Measurements from ENCODE around the gene TBC1D4.

The TBC1D4 gene

GRCh38 chr13:75400775-75401174, 81.2 kb downstream of the TBC1D4 start:
- Histone ChIP-seq H3K36me3 (ENCODE audit: insufficient read depth, low read length) (no peaks in the 10 kb centered on the region), H3K4me1 (ENCODE audit: insufficient read depth, low read length, poor library complexity, severe bottlenecking) (no peaks in the 10 kb centered on the region), H2AFZ (ENCODE audit: low read length) (no peak overlapping the region), H3K4me3 (ENCODE audit: low read length, poor library complexity, severe bottlenecking) (no peak overlapping the region), H3K9me3 (ENCODE audit: insufficient read depth, low read depth, low read length) (no peaks in the 10 kb centered on the region; the same call in 1 of the 2 replicates), H3K27me3 (ENCODE audit: insufficient read depth, low read length, poor library complexity, severe bottlenecking) (no peaks in the 10 kb centered on the region), H4K20me1 (ENCODE audit: insufficient read depth, low read length, poor library complexity, severe bottlenecking) (no peaks in the 10 kb centered on the region), H3K9me2 (replicated peaks; ENCODE audit: low read depth, low read length) (no peaks in the 10 kb centered on the region), H3K4me2 (ENCODE audit: low read depth, low read length, poor library complexity, severe bottlenecking) (no peak overlapping the region), H3F3A (ENCODE audit: low read depth) (no peaks in the 10 kb centered on the region), H3K9ac (ENCODE audit: low read depth, low read length, poor library complexity, severe bottlenecking) (no peak overlapping the region), H3K79me2 (ENCODE audit: insufficient read depth, low read length) (no peaks in the 10 kb centered on the region)
- TF ChIP-seq, protein P1, sequence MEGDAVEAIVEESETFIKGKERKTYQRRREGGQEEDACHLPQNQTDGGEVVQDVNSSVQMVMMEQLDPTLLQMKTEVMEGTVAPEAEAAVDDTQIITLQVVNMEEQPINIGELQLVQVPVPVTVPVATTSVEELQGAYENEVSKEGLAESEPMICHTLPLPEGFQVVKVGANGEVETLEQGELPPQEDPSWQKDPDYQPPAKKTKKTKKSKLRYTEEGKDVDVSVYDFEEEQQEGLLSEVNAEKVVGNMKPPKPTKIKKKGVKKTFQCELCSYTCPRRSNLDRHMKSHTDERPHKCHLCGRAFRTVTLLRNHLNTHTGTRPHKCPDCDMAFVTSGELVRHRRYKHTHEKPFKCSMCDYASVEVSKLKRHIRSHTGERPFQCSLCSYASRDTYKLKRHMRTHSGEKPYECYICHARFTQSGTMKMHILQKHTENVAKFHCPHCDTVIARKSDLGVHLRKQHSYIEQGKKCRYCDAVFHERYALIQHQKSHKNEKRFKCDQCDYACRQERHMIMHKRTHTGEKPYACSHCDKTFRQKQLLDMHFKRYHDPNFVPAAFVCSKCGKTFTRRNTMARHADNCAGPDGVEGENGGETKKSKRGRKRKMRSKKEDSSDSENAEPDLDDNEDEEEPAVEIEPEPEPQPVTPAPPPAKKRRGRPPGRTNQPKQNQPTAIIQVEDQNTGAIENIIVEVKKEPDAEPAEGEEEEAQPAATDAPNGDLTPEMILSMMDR (conservative IDR thresholded peaks at IDR 0.05; ENCODE audit: low read length): no peak
- TF ChIP-seq EZH2phosphoT487 (IDR thresholded peaks at IDR 0.05; ENCODE audit: borderline replicate concordance): no peak

DNA sequence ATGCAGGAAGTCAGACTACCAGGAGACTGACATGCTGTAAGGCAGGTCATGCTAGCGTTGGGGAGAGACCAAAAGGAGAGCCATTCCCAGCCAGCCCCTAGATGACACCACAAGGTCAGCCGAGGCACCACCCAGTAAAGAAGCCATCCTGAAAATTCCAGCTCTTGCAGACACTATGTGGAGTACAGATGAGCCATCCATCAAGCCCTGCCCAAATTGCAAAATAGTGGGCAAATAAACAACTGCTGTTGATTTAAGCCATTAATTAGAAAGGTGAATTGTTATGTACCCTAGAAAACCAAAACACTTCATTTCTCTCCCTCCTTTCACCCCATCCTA, 82.1 kb downstream of the TBC1D4 start:
- no peak overlapping the region for H3K9ac ChIP-seq (ENCODE audit: low read depth, low read length, poor library complexity, severe bottlenecking)
- H3K4me1 ChIP-seq (ENCODE audit: insufficient read depth, low read length, poor library complexity, severe bottlenecking): no peaks in the 10 kb centered on the region
- H3K4me3 ChIP-seq (ENCODE audit: low read length, poor library complexity, severe bottlenecking): no peak overlapping the region
- no peaks in the 10 kb centered on the region for H3F3A ChIP-seq (ENCODE audit: low read depth)
- TF ChIP-seq EZH2phosphoT487 (IDR thresholded peaks at IDR 0.05; ENCODE audit: borderline replicate concordance): no peak
- TF ChIP-seq, protein P1 (conservative IDR thresholded peaks at IDR 0.05; ENCODE audit: low read length): no peak
- no peak overlapping the region for H2AFZ ChIP-seq (ENCODE audit: low read length)
- no peaks in the 10 kb centered on the region for H3K27me3 ChIP-seq (ENCODE audit: insufficient read depth, low read length, poor library complexity, severe bottlenecking)
- no peaks in the 10 kb centered on the region for H3K79me2 ChIP-seq (ENCODE audit: insufficient read depth, low read length)
- no peaks in the 10 kb centered on the region for H3K9me2 ChIP-seq (replicated peaks; ENCODE audit: low read depth, low read length)
- H4K20me1 ChIP-seq (ENCODE audit: insufficient read depth, low read length, poor library complexity, severe bottlenecking): no peaks in the 10 kb centered on the region
- no peaks in the 10 kb centered on the region for H3K36me3 ChIP-seq (ENCODE audit: insufficient read depth, low read length)
- no peak overlapping the region for H3K4me2 ChIP-seq (ENCODE audit: low read depth, low read length, poor library complexity, severe bottlenecking)
- H3K9me3 ChIP-seq (ENCODE audit: insufficient read depth, low read depth, low read length): no peaks in the 10 kb centered on the region; the same call in 1 of the 2 replicates

- Histone ChIP-seq H3K4me3 (ENCODE audit: low read length, poor library complexity, severe bottlenecking) (no peak overlapping the region), H3K36me3 (ENCODE audit: insufficient read depth, low read length) (no peaks in the 10 kb centered on the region), H3K9ac (ENCODE audit: low read depth, low read length, poor library complexity, severe bottlenecking) (no peak overlapping the region), H4K20me1 (ENCODE audit: insufficient read depth, low read length, poor library complexity, severe bottlenecking) (no peaks in the 10 kb centered on the region), H3F3A (ENCODE audit: low read depth) (no peaks in the 10 kb centered on the region), H3K79me2 (ENCODE audit: insufficient read depth, low read length) (no peaks in the 10 kb centered on the region), H3K4me1 (ENCODE audit: insufficient read depth, low read length, poor library complexity, severe bottlenecking) (no peaks in the 10 kb centered on the region), H3K4me2 (ENCODE audit: low read depth, low read length, poor library complexity, severe bottlenecking) (no peak overlapping the region), H2AFZ (ENCODE audit: low read length) (no peak overlapping the region), H3K9me3 (ENCODE audit: insufficient read depth, low read depth, low read length) (no peaks in the 10 kb centered on the region; the same call in 1 of the 2 replicates), H3K27me3 (ENCODE audit: insufficient read depth, low read length, poor library complexity, severe bottlenecking) (no peaks in the 10 kb centered on the region), H3K9me2 (replicated peaks; ENCODE audit: low read depth, low read length) (no peaks in the 10 kb centered on the region)
- no peak for TF ChIP-seq EZH2phosphoT487 (IDR thresholded peaks at IDR 0.05; ENCODE audit: borderline replicate concordance)
- TF ChIP-seq, protein P1 (conservative IDR thresholded peaks at IDR 0.05; ENCODE audit: low read length): no peak
Measured at GRCh38 chr13:75399168-75399878, 82.6 kb downstream of the TBC1D4 start.
